Effector memory CD4-positive, alpha-beta T cell (primary cell): ENCODE results near the gene THUMPD2.

Experiments used
- DNase-seq, 3 donors: peaks; one replicate each; pipeline ENCODE4 v3.0.0-alpha.2; 2020
- H3K27ac ChIP-seq: 2 replicates; pipeline ENCODE4 v1.7.0; 2013; ENCODE audit warnings: mild to moderate bottlenecking, low read length, moderate library complexity; ENCODE audit not compliant: insufficient read depth, poor library complexity, severe bottlenecking
- H3K27me3 ChIP-seq: replicated peaks from 2 replicates; pipeline ENCODE4 v1.7.0; 2013; ENCODE audit warnings: mild to moderate bottlenecking, low read length; ENCODE audit not compliant: insufficient read depth, control insufficient read depth, poor library complexity, severe bottlenecking
- H3K36me3 ChIP-seq: 2 replicates; pipeline ENCODE4 v1.7.0; 2013; ENCODE audit warnings: mild to moderate bottlenecking, low read length, moderate library complexity; ENCODE audit not compliant: control insufficient read depth, insufficient read depth
- H3K4me1 ChIP-seq: 2 replicates; pipeline ENCODE4 v1.7.0; 2013; ENCODE audit warnings: low read length, mild to moderate bottlenecking; ENCODE audit not compliant: control insufficient read depth, insufficient read depth, poor library complexity, severe bottlenecking
- H3K4me3 ChIP-seq: 2 replicates; pipeline ENCODE4 v1.7.0; 2013; ENCODE audit warnings: low read length, low read depth, mild to moderate bottlenecking; ENCODE audit not compliant: insufficient read depth, poor library complexity, severe bottlenecking
- H3K9me3 ChIP-seq: 2 replicates; pipeline ENCODE4 v1.7.0; 2013; ENCODE audit warnings: mild to moderate bottlenecking, low read length, moderate library complexity; ENCODE audit not compliant: control insufficient read depth

THUMPD2 gene

DNA sequence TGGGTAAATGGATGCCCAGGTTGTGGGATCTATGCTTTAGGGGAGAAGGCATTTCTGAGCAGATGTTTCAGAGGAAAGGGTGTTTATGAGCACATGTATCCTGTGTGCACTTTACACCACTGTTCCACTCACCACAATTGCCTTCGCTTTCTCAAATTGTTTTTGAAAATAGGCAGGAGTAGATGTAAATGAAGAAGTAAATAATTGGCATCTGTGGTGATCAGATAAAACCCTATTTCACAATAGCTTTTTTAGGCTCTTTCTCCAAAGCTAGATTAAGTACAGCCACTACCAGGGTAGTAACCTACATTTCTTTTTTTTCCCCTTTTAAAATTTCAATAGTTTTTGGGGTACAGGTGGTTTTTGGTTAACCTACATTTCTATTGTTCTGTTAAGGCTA is 72.7 kb downstream of the THUMPD2 start:
- DNase-seq = no peak
- Histone ChIP-seq H3K9me3 (no peaks in the 10 kb centered on the region), H3K4me3 (no peak overlapping the region), H3K4me1 (no peaks in the 10 kb centered on the region), H3K27ac (no peak overlapping the region), H3K27me3 (no peaks in the 10 kb centered on the region), H3K36me3 (no peaks in the 10 kb centered on the region)

DNA sequence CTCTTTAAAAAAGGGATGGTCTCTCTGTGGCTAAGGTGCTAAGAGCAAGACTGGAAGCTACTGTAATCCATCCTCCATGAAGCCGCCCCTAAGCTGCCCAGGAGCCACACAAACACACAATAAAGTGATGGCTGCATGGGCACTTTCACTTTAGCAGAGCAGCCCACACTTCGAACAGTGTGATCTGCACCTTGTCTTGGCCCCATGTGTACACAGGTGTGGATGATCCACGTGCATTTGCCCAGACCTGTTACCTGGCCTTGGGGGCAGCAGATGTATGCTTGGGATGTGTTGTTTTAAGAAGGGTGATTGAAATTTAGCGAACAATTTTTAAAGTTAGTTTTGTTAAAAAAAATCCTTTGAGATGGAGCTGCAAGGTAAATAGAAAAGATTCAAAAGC is 73.4 kb downstream of the THUMPD2 start:
- H3K4me3 ChIP-seq = no peak overlapping the region
- no peaks in the 10 kb centered on the region for H3K4me1 ChIP-seq
- no peak overlapping the region for H3K27ac ChIP-seq
- DNase-seq = no peak
- H3K9me3 ChIP-seq = no peaks in the 10 kb centered on the region
- no peaks in the 10 kb centered on the region for H3K36me3 ChIP-seq
- no peaks in the 10 kb centered on the region for H3K27me3 ChIP-seq

GRCh38 chr2:39704540-39704939 is 74.5 kb downstream of the THUMPD2 start:
- H3K36me3 ChIP-seq = no peaks in the 10 kb centered on the region
- no peaks in the 10 kb centered on the region for H3K27me3 ChIP-seq
- H3K4me1 ChIP-seq = no peaks in the 10 kb centered on the region
- H3K9me3 ChIP-seq = no peaks in the 10 kb centered on the region
- no peak overlapping the region for H3K4me3 ChIP-seq
- no peak overlapping the region for H3K27ac ChIP-seq
- no peak for DNase-seq

DNA sequence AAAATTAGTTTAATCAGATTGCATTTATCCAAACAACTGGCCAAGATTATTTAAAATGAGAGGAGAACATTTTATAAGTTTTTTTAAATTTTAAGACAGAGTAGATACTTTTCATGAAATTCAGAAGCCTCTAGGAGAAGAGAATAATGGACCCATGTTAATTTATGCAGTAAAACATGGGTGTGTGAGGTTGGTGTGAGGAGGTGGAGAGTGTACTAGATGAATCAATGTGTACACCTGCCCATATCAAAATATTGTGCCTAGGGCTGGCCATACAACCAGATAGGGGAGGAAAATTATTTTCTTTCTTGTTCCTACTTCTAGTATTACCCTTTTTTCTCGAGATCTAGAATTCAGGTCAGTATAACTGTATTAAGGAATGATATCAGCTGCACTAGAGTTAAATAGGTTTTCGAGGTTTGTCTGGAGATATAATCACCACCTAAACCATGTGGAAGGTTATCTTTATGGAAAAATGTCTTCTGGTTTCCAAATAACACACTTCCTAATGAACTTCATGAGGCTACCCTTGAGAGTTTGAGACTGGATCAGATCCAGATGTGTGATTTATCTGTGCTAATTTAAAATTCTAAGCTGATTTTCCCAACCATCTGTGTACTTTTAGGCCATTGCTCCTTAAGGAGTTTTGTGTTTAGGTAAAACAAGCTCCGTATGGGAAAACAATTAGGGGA is 75.7 kb downstream of the THUMPD2 start:
- DNase-seq = no peak
- H3K27ac ChIP-seq = no peak overlapping the region

GRCh38 chr2:39701137-39701536 is 77.9 kb downstream of the THUMPD2 start:
- Histone ChIP-seq H3K27ac (no peak overlapping the region), H3K9me3 (no peaks in the 10 kb centered on the region), H3K27me3 (no peaks in the 10 kb centered on the region), H3K4me1 (no peaks in the 10 kb centered on the region), H3K36me3 (no peaks in the 10 kb centered on the region), H3K4me3 (no peak overlapping the region)
- DNase-seq = no peak

More for the DNA sequence above, 75.7 kb downstream of the THUMPD2 start:
- H3K4me3 ChIP-seq = no peak overlapping the region
- no peaks in the 10 kb centered on the region for H3K27me3 ChIP-seq
- no peaks in the 10 kb centered on the region for H3K4me1 ChIP-seq
- no peaks in the 10 kb centered on the region for H3K9me3 ChIP-seq
- H3K36me3 ChIP-seq = no peaks in the 10 kb centered on the region

DNA sequence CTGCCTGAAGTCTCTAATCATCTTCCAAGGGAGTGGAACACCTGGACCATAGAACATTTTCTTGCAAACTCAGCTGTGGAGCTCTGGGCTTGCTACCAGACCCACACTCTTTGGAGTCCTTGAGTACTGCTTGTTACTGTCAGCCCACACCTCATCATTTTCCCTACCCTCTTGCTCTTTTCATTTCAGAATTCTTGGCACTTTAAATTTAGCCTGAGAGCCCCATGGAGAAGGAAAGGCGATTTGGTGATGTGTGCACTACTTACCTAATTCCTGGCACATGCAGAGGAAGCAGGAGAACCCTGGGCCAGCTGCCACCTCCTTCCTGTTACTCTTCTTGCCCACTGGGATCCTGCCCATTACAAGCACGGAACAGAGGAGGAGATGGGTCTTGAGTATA is 81.6 kb downstream of the THUMPD2 start:
- DNase-seq = no peak
- H3K4me1 ChIP-seq = no peaks in the 10 kb centered on the region
- H3K4me3 ChIP-seq = no peak overlapping the region
- no peaks in the 10 kb centered on the region for H3K27me3 ChIP-seq
- H3K36me3 ChIP-seq = no peaks in the 10 kb centered on the region
- H3K27ac ChIP-seq = no peak overlapping the region
- no peaks in the 10 kb centered on the region for H3K9me3 ChIP-seq

DNA sequence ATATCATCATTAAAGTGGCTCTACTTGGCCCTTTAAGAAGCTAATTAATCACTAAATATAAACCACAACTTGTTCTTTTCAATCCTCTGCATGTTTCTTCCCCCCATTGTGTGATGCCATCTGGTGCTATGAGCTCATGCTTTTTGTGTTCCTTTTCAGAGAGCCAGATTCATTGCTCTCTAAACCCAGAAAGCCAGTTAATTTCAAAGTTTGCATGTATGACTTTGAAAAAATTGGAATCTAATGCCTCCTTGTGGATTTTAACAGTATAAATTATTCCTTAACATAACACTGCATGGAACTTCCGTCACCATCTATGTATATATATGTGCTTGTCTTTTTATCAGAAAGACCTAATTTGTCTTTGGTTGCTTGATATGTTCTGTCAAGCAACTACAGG is 82.2 kb downstream of the THUMPD2 start:
- no peak for DNase-seq
- H3K27ac ChIP-seq = no peak overlapping the region

DNA sequence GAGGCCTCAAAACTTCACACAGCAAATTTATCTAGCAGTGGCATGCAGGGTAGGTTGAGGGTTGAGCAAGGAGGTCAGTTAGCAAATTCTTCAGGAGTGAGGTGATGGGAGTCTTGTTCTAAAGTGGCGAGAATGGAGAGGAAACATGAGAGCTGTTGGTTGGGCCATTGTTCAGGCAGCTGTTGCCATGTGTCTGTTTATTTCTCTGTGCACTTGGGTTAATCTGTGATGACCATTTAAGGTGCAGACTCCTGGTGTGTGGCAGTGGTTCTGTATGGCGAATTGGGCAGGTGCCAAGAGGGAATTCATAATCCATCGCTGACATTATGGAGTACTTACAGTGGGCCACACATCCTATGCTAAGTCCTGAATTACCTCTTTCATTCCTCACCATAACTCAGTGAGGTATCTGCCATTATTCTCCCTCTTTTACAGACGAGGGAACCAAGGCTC is 82.9 kb downstream of the THUMPD2 start:
- H3K4me1 ChIP-seq = no peaks in the 10 kb centered on the region
- H3K27me3 ChIP-seq = no peaks in the 10 kb centered on the region
- no peaks in the 10 kb centered on the region for H3K9me3 ChIP-seq
- DNase-seq = no peak
- no peak overlapping the region for H3K4me3 ChIP-seq
- no peaks in the 10 kb centered on the region for H3K36me3 ChIP-seq
- no peak overlapping the region for H3K27ac ChIP-seq

More for the DNA sequence above, 82.2 kb downstream of the THUMPD2 start:
- no peaks in the 10 kb centered on the region for H3K36me3 ChIP-seq
- no peaks in the 10 kb centered on the region for H3K4me1 ChIP-seq
- H3K27me3 ChIP-seq = no peaks in the 10 kb centered on the region
- no peak overlapping the region for H3K4me3 ChIP-seq
- no peaks in the 10 kb centered on the region for H3K9me3 ChIP-seq

DNA sequence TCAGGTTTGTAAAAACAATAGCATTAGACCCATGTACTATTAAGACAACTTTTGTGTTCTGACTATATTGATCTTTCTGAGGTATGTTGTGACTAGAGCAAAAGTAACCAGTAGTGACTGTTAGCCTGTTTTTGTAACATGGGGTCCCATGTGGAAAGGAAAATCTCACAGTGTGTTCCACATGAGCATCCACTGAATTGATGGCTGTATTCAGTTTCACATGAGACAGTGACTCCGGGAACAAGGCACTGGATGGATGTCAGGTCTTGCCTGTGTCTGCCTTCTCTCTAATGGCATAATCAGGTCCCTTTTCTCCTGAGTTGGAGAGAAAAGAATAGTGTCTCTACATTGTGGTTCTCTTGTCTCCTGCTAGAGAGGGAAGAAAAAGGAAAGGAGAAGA is 85.8 kb downstream of the THUMPD2 start:
- no peaks in the 10 kb centered on the region for H3K9me3 ChIP-seq
- H3K4me1 ChIP-seq = no peaks in the 10 kb centered on the region
- H3K36me3 ChIP-seq = no peaks in the 10 kb centered on the region
- H3K4me3 ChIP-seq = no peak overlapping the region
- H3K27ac ChIP-seq = no peak overlapping the region
- no peaks in the 10 kb centered on the region for H3K27me3 ChIP-seq
- no peak for DNase-seq

GRCh38 chr2:39689876-39690275 is 89.2 kb downstream of the THUMPD2 start:
- DNase-seq = no peak
- H3K9me3 ChIP-seq = no peaks in the 10 kb centered on the region
- no peaks in the 10 kb centered on the region for H3K27me3 ChIP-seq
- H3K4me1 ChIP-seq = no peaks in the 10 kb centered on the region
- no peak overlapping the region for H3K4me3 ChIP-seq
- H3K36me3 ChIP-seq = no peaks in the 10 kb centered on the region
- no peak overlapping the region for H3K27ac ChIP-seq
